GM06990 (cell line): ENCODE measurements around the gene UBA52.

Experiments
- DNase-seq: peaks from one replicate; pipeline ENCODE4 v3.0.0-alpha.2; 2011; ENCODE audit not compliant: insufficient read length; ENCODE audit errors: extremely low read depth
- H3K27me3 ChIP-seq: replicated peaks from 2 replicates; pipeline ENCODE4 v1.6.0; 2011; ENCODE audit warnings: low read length; ENCODE audit not compliant: control insufficient read depth, insufficient read depth
- H3K36me3 ChIP-seq: 2 replicates; pipeline ENCODE4 v1.5.1; 2011; ENCODE audit warnings: low read length; ENCODE audit not compliant: control insufficient read depth, insufficient read depth
- H3K4me3 ChIP-seq: replicated peaks from 2 replicates; pipeline ENCODE4 v1.5.1; 2011; ENCODE audit warnings: low read depth, mild to moderate bottlenecking, control low read depth, low read length
- TF ChIP-seq, protein P1 (sequence below): IDR thresholded peaks from 2 replicates; pipeline ENCODE4 v1.5.1; 2011; ENCODE audit warnings: low read length, control low read depth, mild to moderate bottlenecking, inconsistent platforms; ENCODE audit not compliant: insufficient read depth, poor library complexity, severe bottlenecking

Gene UBA52

DNA sequence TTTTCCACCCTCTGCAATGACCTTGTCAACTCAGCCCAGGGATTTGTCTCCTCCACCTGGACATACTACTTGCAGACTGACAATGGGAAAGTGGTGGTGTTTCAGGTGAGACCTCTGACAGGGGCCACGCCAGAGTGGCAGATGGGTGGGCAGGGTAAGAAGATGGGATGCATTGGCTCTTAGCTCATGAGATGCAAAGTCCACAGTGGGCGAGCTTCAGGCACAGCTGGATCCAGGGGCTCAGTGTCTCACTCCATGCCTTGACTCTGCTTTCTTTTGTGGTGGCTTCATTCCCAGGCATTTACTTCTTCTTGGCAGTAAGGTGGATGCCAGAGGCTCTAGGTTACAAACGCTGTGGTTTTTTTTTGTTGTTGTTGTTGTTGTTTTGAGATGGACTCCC, 44.4 kb downstream of the UBA52 start:
- TF ChIP-seq, protein P1, sequence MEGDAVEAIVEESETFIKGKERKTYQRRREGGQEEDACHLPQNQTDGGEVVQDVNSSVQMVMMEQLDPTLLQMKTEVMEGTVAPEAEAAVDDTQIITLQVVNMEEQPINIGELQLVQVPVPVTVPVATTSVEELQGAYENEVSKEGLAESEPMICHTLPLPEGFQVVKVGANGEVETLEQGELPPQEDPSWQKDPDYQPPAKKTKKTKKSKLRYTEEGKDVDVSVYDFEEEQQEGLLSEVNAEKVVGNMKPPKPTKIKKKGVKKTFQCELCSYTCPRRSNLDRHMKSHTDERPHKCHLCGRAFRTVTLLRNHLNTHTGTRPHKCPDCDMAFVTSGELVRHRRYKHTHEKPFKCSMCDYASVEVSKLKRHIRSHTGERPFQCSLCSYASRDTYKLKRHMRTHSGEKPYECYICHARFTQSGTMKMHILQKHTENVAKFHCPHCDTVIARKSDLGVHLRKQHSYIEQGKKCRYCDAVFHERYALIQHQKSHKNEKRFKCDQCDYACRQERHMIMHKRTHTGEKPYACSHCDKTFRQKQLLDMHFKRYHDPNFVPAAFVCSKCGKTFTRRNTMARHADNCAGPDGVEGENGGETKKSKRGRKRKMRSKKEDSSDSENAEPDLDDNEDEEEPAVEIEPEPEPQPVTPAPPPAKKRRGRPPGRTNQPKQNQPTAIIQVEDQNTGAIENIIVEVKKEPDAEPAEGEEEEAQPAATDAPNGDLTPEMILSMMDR: no peak
- H3K4me3 ChIP-seq: no peak overlapping the region
- H3K36me3 ChIP-seq: no peaks in the 10 kb centered on the region
- no peak for DNase-seq
- H3K27me3 ChIP-seq: peaks cover 6% of the 10 kb centered on the region

DNA sequence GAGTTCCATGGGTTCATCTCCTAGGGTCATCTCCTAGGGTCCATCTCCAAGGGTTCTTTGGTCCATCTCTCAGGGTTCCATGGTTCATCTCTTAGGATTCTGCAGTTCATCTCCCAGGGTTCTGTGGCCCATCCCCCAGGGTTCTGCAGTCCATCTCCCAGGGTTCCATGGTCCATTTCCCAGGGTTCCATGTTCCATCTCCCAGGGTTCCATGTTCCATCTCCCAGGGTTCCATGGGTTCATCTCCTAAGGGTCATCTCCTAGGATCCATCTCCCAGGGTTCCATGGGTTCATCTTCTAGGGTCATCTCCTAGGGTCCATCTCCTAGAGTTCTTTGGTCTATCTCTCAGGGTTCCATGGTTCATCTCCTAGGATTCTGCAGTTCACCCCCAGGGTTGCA, 45.9 kb downstream of the UBA52 start:
- peaks cover 2% of the 10 kb centered on the region; the same call in 1 of the 2 replicates for H3K27me3 ChIP-seq
- no peak overlapping the region for H3K4me3 ChIP-seq
- TF ChIP-seq, protein P1: no peak
- DNase-seq: no peak
- H3K36me3 ChIP-seq: no peaks in the 10 kb centered on the region

DNA sequence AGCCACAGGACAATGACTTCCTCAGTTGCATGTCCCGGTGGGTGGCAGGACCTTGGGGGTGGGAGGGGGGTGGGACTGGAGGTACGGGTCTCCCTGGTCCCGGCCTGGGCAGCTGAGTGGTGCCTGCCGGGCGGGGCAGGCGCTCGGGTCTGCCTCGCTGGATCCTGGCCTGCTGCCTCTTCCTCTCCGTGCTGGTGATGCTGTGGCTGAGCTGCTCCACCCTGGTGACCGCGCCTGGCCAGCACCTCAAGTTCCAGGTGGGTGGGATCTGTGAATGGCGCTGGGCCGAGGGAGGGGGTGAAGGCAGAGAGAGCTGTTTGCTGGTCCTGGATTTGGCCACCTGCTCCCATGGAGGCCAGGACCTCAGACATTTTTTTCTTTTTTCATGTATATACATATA, 46.6 kb downstream of the UBA52 start:
- DNase-seq: no peak
- Histone ChIP-seq H3K4me3 (no peak overlapping the region), H3K27me3 (peaks cover 2% of the 10 kb centered on the region; the same call in 1 of the 2 replicates), H3K36me3 (no peaks in the 10 kb centered on the region)
- TF ChIP-seq, protein P1: no peak

DNA sequence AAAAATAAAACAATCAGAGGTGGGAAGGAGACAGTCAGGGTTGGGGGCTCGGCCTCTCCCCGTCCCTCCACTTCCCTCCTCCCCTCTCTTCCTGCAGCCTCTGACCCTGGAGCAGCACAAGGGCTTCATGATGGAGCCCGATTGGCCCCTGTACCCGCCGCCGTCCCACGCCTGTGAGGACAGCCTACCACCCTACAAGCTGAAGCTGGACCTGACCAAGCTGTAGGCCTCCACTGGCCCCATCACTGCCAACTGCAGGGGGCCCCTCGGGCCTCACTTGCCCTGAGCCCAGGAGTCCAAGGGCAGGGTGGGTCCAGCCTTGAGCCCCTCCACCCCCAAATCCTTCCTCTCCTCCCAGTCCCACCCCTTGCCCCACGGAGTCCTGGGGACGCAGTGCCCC, 48.7 kb downstream of the UBA52 start:
- DNase-seq: no peak
- Histone ChIP-seq H3K36me3 (no peaks in the 10 kb centered on the region), H3K4me3 (no peak overlapping the region), H3K27me3 (no peaks in the 10 kb centered on the region; the same call in 1 of the 2 replicates)
- TF ChIP-seq, protein P1: no peak

DNA sequence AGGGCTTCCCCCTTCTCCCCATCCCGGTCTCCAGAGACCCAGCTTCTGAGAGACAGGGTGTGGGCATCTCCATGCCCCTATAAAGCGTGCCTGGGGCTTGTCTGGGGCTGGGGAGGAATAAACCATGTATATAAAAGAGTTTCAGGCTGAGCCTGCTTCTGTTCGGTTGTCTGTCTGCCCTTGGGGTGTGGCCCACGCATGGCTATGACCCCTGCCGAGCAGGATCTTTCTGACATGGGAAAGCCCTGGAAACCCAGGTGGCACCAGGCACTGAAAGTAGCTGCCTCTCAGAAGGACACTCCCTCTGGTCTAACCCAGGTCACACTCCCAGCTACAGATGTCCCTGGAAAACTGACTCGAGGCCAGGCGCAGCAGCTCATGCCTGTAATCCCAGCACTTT, 49.2 kb downstream of the UBA52 start:
- TF ChIP-seq, protein P1: no peak
- H3K4me3 ChIP-seq: no peak overlapping the region
- H3K36me3 ChIP-seq: no peaks in the 10 kb centered on the region
- H3K27me3 ChIP-seq: no peaks in the 10 kb centered on the region; the same call in 1 of the 2 replicates
- no peak for DNase-seq

DNA sequence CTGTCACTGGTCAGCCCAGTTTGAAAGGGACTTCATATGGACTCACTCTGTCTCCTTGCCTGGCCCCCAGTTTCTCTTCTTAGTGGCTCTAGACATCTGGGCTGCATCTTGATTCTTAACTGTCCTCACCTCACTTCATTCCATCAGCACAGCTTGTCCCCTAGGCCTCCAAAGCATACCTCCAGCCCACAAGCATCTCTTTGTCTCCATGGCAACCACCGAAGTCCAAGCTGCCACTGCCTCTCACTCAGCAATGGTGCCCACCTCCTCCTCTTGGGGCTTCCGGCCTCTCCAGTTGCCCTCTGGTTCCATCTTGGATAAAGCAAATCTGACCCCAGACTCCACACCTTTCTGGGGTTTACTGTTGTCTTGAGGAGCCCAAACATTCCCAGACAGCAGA, 55.2 kb downstream of the UBA52 start:
- Histone ChIP-seq H3K27me3 (no peaks in the 10 kb centered on the region), H3K36me3 (no peaks in the 10 kb centered on the region), H3K4me3 (no peak overlapping the region)
- TF ChIP-seq, protein P1: no peak
- DNase-seq: no peak
